Mammary epithelial cell (primary cell): ENCODE data around the gene ANAPC7.

ENCODE experiments used
- CTCF ChIP-seq, 2 donors: IDR thresholded peaks in 1 of 2; conservative IDR thresholded peaks in 1 of 2; 2 replicates each; pipeline ENCODE4 v1.5.1; 2011 to 2012; ENCODE audit warnings: inconsistent platforms in 2 of 2, low read length in 2 of 2, mild to moderate bottlenecking in 2 of 2, control low read depth in 1 of 2, low read depth in 1 of 2; ENCODE audit not compliant: insufficient read depth in 1 of 2; ENCODE audit errors: extremely low read depth in 1 of 2
- EZH2 ChIP-seq: IDR thresholded peaks from 2 replicates; pipeline ENCODE4 v1.6.1; 2012; ENCODE audit warnings: low read length, inconsistent platforms, borderline replicate concordance

GRCh38 chr12:110369992-110370391 lies 33.5 kb downstream of the ANAPC7 start:
- TF ChIP-seq CTCF (conservative IDR thresholded peaks at IDR 0.05 in 1 of 2, IDR thresholded peaks at IDR 0.05 in 1 of 2; ENCODE audit: extremely low read depth in 1 of 2, insufficient read depth in 1 of 2, low read depth in 1 of 2, low read length in 2 of 2), result no peak
- TF ChIP-seq EZH2, result no peak
